Stimulated activated naive CD8-positive, alpha-beta T cell treated with anti-CD3 and anti-CD28 coated beads, Interleukin-15, Interleukin-2, amounts not matched to agents 100 U/mL and 50 U/mL, for 24 hours (primary cell): ENCODE results near the gene TMEM31.

Source experiments
- ATAC-seq: fragments of 150-1000 bp; cut with Tn5 transposase; one replicate; pipeline ENCODE4 v1.10.0; 2021
- DNase-seq: peaks from one replicate; pipeline ENCODE4 v3.0.0; 2021

TMEM31 gene, protein sequence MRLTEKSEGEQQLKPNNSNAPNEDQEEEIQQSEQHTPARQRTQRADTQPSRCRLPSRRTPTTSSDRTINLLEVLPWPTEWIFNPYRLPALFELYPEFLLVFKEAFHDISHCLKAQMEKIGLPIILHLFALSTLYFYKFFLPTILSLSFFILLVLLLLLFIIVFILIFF

DNA sequence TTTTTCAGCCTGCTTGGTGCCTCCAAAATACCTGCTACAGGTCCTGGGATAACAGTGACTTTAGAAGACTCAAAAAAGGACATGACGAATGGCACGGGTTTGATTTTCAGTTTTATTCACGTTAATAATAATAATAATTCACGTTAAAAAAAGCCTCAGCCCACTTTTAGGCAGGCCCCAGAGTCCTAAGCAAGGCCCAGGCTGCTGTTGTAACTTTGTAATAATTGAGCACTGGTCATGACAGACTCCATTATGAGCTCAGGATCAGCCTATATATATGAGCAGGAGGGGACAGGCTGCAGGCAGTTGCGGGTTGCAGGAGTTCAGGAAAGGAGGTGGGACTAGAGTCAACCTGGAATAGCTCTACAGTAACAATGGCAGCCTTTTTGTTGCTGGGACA lies at the start of gene TMEM31:
Gene TMEM31 (plus strand): TSS at position 301 of the 400 bp plus-strand sequence. CDS start 1,350 bp downstream, outside the sequence.
- DNase-seq (no peak), ATAC-seq (no peak)

DNA sequence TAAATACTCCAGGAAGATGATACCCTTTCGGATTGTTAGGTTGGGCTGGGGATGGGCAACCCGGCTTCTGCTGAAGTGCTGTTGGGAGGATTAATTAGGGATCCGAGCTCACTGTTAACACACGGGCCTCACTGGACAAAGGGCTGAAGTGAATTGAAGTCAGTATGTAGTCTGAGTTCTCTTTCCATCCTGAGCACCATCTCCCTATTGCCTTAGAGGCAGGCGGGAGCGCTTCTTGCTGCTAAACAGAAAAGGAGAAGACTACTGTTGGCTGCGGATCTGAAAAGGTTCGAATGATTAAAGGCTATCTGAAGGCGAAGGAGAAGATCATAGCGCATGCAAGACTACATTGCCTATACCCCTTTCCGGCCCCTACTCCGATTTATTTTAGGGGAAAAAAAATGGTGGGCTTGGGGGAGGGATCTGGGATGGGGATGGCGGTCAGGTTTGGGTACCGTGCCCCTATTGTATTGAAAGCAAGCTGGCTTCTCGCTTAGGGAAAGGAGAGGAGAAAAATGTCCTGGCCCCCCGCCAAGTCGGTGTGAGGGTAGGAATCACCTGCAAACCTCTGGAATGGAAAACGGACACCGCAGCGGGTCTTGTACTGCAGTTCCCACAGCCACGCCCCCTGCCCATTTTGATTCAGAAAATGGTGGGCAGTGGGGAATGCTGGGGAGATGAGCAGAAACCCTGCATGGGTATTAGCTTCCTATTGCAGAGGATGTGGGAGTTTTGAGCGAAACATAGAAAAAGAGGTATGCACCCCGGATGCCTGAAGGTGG lies 46.5 kb upstream of the TMEM31 start:
- no peak for DNase-seq
- no peak for ATAC-seq

DNA sequence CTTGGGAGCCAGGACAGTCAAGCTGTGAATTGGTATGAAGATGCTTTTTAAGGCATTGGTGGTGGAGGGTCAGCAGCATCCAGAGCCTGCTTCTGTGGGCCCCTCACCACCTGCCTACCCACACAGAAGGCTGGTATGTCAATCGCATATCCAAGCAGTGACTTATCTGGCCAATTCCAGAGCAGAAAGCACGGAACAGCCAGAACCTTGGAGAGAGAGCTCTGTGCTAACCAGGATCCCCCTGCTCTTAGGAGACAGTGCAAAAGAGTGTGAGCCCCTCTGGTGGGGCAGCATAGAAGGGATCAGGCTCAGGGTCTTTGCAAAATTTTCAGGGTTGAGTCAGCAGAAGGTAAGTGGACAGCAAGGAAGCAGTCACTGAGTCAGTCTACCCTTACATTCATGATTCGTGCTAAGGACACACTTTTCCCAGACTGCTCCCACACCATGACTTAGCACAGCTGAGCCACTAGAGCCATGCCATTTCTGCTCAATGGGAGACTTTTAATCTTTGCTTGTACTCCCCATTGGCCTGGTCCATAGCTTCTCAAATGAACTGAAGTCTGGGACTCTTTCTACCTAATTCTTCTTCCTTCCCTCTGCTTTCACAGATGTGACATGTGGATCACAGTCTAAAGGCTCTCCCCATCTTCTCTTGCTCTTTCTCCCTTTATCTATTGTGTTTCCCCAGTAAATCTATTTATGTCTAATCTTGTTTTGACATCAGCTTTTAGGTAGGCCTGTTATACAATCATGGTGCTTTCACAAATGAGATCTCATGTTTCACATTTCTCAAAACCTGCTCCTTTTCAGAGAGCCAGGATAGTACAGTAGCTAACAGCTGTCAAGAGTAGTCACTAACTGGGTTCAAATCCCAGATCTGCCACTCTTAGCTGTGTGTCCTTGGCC lies 44.3 kb upstream of the TMEM31 start:
- ATAC-seq (no peak), DNase-seq (no peak)

DNA sequence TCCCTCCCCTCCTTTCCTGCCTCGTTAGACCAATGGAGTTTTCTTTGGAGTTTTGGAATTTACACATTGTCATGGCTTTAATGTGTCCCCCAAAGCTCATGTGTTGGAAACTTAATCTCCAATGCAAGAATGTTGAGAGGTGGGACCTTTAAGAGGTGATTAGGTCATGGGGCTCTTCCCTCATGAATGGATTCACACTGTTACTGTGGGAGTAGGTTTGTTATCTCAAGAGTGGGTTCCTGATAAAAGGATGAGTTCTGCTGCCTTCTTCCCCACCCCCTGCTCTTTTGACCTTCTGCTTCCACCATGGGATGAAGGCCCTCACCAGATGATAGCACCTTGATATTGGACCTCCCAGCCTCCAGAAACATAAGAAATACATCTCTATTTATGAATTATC lies 41.0 kb upstream of the TMEM31 start:
- ATAC-seq, result no peak
- DNase-seq, result no peak

DNA sequence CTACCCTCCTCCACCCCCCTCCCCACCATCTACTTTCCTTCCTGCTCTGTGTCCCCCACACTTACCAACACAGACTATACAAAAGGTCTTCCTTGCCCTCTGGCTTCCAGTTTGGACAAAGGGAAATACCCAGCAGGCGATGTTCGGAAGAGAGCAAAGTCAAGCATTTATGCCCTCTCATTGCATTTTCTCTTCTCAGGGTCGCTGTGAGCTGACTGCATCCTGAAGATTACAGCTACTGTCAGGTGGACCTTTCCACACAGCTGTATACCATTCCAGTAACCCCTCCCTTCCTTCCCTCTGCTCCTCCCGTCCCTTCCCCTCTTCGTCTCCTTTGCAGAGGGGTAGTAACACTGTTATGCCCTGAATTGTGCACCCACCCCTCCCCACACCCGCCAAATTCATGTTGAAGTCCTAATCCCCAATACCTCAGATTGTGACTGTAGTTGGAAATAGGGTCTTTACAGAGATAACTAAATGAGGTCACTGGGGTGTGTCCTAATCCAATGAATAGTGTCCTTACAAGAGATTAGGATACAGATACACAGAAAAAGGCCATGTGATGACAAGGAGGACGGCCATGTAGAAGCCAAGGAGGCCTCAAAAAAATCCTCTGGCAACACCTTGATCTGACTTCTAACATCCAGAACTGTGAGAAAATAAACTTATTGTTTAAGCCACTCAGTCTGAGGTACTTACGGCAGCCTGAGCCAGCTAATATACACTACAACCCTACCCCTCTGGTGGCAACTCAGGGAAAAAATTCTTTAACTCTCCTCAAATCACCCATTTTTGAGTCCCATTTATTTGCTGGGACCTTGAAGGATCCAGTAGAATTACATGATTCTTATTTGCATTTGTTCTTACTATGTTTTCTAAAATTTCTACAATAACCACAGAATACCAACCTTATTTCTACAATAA lies 35.9 kb upstream of the TMEM31 start:
- ATAC-seq (no peak), DNase-seq (no peak)

DNA sequence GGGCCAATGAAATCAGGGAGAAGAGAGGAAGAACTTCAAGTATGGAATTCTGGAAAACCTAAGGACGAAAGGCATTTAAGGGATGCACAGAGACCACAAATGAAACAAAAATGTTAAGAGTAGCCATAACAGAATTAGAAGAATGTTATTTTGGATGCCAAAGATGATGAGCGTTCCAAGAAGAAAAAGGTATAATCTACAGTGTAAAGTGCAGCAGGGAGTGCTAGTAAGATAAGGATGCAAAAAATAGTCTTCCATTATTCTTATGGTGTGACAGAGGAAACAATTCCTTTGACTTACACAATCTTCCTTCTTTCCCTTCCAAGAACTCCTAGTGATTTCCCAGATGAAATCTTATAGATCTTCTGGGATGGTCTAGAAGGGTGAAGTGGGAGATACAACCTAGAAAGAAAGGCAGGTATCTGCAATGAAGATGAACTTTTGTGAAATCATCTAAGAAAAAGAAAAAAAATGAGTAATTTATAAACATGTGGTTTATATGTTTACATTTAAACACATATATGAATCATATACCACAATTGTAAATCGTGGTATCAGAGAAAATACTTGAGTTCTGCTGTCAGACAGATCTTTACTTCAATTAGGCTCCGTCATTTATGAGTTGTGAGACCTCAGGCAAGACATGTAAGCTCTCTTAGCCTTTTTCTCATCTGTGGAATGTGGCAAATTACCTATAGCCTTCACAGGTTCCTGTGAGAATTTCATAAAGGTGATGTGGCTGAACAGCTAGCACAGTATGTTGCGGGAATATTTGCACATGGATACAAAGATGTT lies 32.3 kb upstream of the TMEM31 start:
- ATAC-seq, result no peak
- DNase-seq, result no peak

DNA sequence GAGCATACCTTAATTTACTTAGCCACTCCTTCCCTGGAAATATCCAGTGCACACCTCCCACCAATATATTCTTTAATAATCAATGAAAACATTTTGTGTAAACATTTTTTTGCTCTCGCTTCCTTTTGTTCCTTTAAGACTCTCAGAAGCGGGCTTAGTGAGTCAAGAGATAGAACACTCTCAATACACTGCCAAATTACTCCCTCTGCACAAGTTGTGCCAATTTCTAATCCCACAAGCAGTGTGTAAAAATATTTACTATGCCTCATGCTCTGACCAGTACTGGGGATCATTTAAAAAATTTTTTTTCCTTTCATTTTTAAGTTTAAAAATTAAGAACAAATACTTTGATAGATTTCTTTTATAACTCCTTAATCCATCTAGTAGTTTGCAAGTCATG lies 29.3 kb upstream of the TMEM31 start:
- no peak for DNase-seq
- no peak for ATAC-seq

DNA sequence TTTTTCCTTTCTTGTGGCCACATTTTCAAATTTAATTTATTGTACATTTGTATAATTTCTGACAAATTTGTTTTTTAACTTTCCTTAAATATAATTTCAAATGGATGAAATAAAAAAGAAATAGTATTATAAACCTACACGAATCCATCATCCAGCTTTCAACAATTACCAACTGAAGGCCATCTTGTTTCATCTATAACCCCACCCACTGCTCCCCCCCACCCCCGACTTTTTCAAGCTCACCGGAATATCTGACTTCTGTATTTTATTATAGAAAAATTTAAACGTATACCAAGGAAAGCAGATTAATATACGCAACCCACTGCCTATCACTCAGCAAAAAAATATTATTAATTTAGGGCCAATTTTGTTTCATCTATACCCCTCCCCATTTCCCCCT lies 25.3 kb upstream of the TMEM31 start:
- DNase-seq (no peak), ATAC-seq (no peak)

DNA sequence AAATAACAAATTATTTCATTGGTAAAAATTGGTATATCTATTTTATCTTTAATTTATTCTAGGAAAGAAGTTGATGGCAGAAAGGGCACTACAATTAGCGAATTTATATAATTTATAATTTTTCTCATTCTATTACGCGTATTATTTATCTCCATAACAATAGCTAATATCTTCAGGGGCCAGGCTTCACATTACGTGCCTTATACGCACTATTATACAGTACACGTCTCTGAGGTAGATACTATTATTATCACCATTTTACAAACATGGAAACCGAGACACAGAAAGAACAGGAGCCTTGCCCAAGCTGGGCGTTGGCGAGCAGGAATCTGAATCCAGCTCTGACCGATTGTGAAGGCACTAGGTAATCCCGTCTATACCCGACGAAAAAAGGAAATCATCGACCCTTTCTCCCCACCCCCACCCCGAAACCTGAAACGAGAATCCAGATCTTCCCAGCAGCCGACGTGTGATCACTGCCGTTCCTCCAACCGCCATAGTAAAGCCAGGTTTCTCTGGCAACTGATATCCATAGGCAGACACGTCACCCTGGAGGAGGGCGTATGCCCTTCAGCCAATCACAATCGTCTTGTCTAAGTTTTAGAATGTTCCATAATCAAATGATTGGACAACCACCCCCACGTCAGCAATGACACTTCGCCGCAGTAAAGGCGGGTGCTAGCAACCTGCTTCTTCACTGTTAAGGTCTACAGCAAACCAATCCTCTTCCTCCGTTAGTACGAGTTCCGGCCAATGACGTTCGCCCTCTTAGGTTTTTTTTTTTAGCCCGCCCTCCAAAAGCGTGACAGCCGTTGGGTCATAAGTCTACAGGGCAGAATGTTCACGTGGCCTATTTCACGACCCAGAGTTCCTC lies 24.3 kb upstream of the TMEM31 start, which contains the start of gene MORF4L2:
Gene MORF4L2 (minus strand): TSS at position 501 of the 874 bp plus-strand sequence. CDS start 9,672 bp downstream, outside the sequence.
- peak; percentile 80 for DNase-seq
- ATAC-seq, result peak; percentile 94

DNA sequence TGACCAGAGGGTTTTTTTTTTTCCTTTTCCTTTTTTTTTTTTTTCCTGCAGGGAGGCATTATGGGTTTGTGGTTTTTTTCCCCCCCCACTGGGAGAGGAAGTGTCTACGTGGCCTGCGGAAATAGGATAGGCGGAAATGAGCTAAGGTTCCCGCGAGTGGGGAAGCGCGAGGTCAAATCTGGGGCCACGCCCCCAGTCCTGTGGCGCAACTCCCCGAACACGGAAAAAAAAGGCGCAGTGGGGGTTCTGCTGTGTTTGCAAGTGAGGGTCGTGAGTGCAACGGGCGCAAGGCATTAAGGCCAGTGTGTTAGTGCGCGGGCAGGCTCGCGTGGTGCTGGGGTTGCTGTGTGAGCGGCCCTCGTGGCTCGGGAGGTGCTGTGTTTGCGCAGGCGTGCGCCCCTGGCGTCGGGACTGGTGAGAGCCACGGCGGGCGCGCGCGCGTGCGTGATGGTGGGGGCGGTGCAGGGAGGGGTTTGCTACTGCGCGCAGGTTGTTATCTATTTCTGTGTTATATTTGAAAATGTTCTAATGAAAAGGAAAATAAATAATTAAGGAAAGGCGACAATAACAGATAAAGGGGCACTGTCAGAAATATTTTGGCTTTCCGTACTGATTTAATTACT lies 23.5 kb upstream of the TMEM31 start:
- ATAC-seq (peak; percentile 63), DNase-seq (peak; percentile 86)

DNA sequence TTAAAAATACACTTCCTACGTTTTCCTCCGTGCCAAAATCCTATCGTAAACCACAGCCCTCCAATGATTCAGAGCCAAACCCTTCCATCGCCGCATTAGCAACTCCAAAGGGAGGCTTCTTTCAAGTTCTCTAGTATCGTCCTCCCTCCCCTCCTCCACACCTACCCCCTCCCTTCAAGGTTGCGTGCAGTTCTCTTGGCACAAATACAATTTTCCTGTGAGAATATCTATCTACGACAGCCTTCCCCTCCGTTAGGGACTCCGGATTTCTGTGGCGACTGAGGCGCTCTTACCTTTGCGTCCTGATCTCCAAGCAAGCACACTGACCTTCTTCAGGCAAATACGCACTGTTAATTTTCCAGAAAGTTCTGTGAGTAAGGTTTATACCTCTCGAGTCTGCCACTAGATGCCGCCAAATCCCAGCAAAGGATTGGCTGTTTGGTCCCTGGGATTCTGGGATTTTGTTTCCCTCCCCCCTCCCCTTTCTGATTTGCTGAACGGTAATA lies 23.0 kb upstream of the TMEM31 start:
- DNase-seq, result peak; percentile 65
- peak; percentile 4 for ATAC-seq

DNA sequence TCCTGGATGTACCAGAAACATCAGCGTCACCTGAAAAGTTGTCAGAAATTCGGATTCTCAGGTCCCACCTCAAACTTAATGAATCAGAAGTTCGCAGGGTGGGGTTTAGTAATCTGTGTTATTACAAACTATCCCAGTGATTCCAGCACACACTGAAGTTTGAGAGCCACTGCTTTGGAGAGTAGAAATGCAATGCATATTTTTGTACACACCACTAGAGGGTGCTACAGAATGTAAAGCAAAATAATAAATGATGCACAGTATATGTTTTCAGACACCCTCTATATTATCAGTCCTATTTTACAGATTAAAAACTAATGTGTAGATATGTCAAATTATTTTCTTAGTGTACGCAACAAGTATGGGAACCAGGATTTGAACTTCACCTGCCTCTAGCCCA lies 21.8 kb upstream of the TMEM31 start:
- DNase-seq (no peak), ATAC-seq (no peak)

DNA sequence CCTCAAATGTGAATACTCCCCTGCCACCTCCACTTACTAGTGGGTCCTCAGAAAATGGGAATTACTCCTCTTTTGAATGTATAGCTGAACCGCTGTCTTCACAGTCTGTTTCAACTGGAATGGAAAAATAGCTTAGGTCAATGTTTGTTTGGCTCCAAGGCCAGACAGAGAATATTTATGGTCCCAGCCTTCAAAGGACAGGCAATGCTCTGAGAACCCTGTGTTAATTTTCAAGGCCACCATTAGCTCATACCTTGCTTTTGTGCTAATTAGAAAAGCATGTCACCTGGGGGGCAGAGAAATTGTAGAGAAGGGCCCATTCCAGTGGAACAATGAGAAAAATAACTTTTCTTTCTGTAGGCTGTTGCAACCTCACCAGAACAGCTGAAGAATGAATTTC lies 19.6 kb upstream of the TMEM31 start:
- no peak for ATAC-seq
- DNase-seq, result no peak

DNA sequence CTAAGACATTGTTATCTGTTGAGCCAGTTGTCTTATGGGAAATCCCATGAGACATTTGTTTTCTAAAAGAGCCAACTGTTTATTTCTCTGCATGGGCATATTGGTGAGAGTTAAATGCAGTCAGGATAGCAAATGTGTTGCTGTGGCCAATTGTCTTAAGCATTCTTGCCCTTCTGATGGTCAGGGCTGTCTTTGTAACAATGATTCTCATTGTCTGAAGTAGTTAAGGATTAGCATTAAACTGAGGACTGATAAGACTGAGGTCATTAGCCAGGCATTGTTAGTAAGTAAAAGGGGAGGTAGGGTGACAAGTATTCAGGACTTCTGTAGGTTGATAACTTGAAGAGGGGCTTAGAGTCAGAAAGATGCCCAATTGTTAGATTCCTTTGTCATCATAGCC lies 13.0 kb upstream of the TMEM31 start:
- DNase-seq (no peak), ATAC-seq (no peak)

DNA sequence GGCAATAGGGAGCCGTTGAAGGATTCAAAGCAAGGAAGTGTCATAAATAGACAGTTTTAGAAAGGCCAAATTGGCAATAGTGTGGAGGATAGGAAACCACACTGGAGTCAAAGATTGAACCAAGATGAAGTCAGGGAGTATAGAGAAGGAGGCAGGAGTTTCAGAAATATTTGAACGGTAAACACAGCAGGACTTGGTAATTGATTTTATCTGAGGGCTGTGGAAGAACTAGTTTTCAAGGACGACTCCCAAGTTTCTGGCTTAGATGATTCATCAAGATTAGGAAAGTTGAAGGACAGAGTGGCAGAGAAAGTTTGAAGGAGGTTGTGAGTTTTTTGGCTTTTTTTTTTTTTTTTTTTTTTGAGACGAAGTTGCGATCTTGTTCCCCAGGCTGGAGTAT lies 11.5 kb upstream of the TMEM31 start:
- ATAC-seq (no peak), DNase-seq (no peak)

DNA sequence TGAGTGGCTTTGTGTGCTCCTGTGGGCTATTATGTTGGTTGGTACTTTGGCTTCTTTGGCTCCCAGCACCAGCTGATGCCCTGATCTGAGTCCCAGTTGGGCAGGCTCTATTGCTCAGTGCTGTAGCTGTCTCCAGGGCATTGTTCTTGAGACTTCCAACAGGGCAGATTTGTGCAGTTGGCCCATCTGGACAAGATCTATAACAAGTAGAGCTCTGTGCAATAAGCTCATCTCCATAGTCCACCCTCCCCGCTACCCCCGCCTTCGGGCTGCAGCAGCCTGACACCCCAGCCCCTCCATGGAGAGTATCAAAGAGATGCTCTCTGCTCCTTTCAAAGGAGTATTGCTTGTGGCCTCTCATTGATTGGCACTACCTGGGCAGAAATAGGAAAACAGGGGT lies 5.8 kb upstream of the TMEM31 start:
- ATAC-seq (no peak), DNase-seq (no peak)

DNA sequence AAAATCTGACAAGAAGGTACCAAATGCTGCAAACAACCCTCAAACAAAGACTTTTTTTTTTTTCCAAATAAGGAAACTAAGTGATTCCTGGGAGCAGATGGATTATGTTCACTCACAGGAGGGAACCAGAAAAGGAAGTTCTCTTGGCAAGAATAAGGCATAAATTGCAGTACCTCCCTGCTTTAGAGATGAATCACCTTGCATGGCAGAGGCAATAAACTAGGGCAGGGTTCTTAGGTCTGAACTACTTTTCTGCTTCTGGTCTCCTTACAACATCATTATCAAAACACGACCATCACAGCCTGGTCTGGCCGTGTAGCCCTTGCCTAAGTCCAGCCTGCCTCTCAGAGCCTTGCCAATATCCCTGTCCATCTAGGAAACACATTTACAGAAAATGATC lies 6.3 kb downstream of the TMEM31 start:
- no peak for DNase-seq
- no peak for ATAC-seq

DNA sequence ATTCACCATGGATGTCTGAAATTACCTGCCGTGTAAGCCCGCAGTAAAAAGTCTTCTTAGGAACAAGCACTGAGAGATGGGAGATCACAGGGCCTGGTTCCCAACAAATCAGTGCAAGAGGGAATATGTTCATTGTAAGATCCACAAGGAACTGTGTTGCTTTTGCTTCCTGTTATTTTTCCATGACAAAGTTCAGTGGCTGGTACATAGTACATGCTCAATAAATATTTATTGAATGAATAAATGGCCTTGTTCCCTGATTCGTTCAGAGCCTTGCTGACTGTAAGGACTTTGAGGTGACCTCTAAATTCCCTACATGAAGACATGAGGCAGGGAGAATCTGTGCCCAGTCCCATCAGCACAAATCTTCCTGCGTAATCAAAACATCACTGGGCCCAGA lies 7.4 kb downstream of the TMEM31 start:
- no peak for DNase-seq
- no peak for ATAC-seq

DNA sequence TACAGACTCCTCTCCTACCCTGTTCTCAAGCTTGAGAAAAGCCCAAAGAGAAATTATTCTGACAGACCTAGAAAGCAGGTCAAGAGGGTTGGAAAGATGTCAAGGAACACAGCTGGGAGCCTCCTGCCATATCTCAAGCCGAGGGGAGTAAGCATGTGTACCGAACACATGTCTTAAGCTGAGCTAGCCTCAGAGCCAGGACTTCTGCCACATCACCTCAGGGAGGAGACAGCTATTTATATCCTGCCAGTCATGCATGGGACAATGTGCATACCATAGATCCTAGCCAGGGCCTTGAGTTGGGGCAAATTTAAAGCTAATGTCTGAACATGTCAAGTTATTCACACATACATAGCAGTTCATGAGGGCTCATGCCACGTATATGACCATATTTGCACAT lies 11.8 kb downstream of the TMEM31 start:
- ATAC-seq (no peak), DNase-seq (no peak)
